IMR-90 (cell line): ENCODE data around the gene CMTR1. TPM values are rescaled to one million over a fixed set of nuclear protein-coding genes. Genes with fewer than 3 reads are reported as not detected.

Experiments used
- CHD1 ChIP-seq: IDR thresholded peaks from 2 replicates; pipeline ENCODE4 v1.6.1; 2012; ENCODE audit warnings: low read depth, low read length, improper control_type of control experiment
- RFX5 ChIP-seq: IDR thresholded peaks from 2 replicates; pipeline ENCODE4 v1.8.0; 2012; ENCODE audit warnings: low read depth, mild to moderate bottlenecking, low read length, moderate library complexity
- polyA plus RNA-seq, 3 experiments: library from polyadenylated mRNA; depleted of rRNA; stranded (reverse); fragments of >200 nt; gene quantifications; 2 replicates each; pipeline ENCODE4 v1.2.3, GENCODE V29; 2012; ENCODE audit warnings: low replicate concordance in 1 of 3
- total RNA-seq: library from RNA; depleted of rRNA; stranded (reverse); fragments of >200 nt; gene quantifications from 2 replicates; pipeline ENCODE4 v1.2.3, GENCODE V29; 2012

CMTR1 gene
- total and polyA plus RNA-seq, 2 of the 4 experiments (the other 2 are of a cell fraction) = 22.6 to 30.1 TPM

DNA sequence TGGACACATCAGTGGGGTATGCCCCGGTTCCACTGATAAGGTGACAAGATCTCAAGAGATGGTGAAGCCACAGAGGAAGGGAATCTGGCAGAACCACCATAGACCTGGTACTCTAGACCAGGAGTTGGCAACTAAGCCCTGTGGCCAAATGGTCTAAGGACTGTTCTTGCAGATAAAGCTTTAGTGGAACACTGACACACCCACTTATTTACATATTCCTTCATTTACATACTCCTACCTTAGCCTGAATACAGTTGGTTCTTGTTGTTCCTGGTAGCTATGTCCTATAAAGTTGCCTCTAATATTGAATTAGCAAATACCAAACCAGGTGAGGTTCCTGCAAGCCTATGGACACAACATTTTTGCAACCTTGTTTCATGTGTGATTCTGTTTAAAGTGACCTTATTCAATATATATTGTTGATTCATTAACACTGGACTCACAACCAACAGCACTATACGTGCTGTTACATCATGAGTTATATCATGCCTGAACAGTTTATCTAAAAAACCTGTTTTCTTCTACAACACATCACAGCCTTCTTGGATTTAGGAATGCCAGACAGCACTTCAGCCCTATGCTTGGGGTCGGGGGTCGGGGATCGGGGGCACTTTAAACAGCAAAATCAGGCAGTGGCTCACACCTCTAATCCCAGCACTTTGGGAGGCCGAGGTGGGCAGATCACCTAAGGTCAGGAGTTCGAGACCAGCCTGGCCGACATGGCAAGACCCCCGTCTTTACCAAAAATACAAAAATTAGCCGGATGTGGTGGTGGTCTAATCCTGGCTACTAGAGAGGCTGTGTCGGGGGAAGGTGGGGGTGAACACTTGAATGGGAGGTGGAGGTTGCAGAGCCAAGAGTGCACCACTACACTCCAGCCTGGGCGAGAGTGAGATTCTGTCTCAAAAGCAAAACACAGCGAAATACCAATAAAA, 64.2 kb downstream of the CMTR1 start (continued):
- TF ChIP-seq RFX5 (no peak), CHD1 (no peak)
